IgD-negative memory B cell (primary cell): Measurements from ENCODE around the gene MRNIP. TPM values are rescaled to one million over a fixed set of nuclear protein-coding genes. Genes with fewer than 3 reads are reported as not detected.
A peak's percentile ranks its signal among the peaks of the same experiment; 100 is the strongest.

Source experiments
- H3K27ac Mint-ChIP-seq, 3 donors: one replicate each; pipeline ENCODE4 v1.8.0; 2020 to 2022; ENCODE audit warnings: mild to moderate bottlenecking in 3 of 3, mixed read lengths in 3 of 3, moderate library complexity in 1 of 3
- H3K27me3 Mint-ChIP-seq: one replicate; pipeline ENCODE4 v1.8.0; 2021; ENCODE audit warnings: mixed read lengths
- H3K36me3 Mint-ChIP-seq: one replicate; pipeline ENCODE4 v1.8.0; 2020; ENCODE audit warnings: mild to moderate bottlenecking, mixed read lengths
- H3K4me1 Mint-ChIP-seq, 3 donors: one replicate each; pipeline ENCODE4 v1.8.0; 2020 to 2022; ENCODE audit warnings: mixed read lengths in 3 of 3, mild to moderate bottlenecking in 1 of 3
- H3K4me3 Mint-ChIP-seq, 4 donors: one replicate each; pipeline ENCODE4 v1.8.0; 2020 to 2022; ENCODE audit warnings: mild to moderate bottlenecking in 4 of 4, mixed read lengths in 4 of 4, moderate library complexity in 3 of 4
- H3K9me3 Mint-ChIP-seq, 3 donors: one replicate each; pipeline ENCODE4 v1.8.0; 2020 to 2021; ENCODE audit warnings: mixed read lengths in 3 of 3, mild to moderate bottlenecking in 1 of 3
- polyA plus RNA-seq: library from polyadenylated mRNA; unstranded; fragments of 300-500 nt; fragmentation: Illumina TruSeq; gene quantifications from one replicate; pipeline ENCODE4 v1.2.3, GENCODE V29; 2021

The MRNIP gene
- polyA plus RNA-seq, 1 donor from 2014 or later: 26.2 TPM

DNA sequence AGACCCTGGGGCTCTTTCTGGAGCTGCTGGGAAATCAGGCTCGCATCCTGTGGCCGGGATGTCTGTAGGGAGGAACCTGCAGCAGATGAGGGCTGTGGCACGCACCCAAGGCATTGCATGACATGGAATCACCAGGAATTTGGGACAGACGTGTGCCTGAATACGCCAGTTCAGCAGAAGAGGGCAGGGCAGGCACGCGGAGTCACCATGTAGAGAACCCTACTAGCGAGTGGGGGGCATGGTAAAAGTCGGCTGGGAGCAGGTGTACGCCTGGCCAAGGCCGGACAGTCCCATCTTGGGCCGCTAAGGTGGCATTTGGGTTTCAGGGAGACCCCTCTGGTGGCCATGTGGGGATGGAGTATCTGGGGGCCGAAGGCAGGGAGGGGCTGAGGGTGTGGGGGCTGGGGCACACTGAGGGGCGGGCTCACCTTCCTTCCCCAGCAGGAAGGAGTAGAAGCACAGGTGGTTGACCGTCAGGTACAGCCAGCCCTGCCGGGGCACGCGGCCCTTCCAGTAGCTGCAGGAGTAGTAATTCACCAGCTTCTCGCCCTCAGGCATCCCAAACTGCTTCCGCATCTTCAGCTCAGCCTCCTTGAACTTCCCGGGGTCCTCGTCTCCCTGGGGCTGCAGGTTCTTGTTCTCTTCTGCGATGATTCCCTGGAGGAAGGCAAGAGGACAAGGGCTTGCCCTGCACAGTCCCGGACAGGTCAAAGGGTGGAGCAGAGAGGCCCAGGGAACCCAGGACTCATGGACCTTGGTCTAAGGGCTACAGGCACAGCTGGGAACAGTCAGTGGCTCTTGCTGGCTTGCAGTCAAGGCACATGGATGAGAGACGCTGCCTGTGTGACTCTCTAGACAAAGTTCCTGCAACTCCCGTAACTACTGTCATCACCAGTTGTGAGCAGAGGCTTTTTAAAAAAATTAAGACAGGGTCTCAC lies 35.6 kb upstream of the MRNIP start:
- H3K36me3 Mint-ChIP-seq: peaks cover 5% of the 10 kb centered on the region
- no peak overlapping the region for H3K4me3 Mint-ChIP-seq
- H3K4me1 Mint-ChIP-seq: no peaks in the 10 kb centered on the region
- H3K27me3 Mint-ChIP-seq: no peaks in the 10 kb centered on the region
- H3K9me3 Mint-ChIP-seq: no peaks in the 10 kb centered on the region
- H3K27ac Mint-ChIP-seq: peak overlapping the region in 1 of 3 donors; percentile 74

DNA sequence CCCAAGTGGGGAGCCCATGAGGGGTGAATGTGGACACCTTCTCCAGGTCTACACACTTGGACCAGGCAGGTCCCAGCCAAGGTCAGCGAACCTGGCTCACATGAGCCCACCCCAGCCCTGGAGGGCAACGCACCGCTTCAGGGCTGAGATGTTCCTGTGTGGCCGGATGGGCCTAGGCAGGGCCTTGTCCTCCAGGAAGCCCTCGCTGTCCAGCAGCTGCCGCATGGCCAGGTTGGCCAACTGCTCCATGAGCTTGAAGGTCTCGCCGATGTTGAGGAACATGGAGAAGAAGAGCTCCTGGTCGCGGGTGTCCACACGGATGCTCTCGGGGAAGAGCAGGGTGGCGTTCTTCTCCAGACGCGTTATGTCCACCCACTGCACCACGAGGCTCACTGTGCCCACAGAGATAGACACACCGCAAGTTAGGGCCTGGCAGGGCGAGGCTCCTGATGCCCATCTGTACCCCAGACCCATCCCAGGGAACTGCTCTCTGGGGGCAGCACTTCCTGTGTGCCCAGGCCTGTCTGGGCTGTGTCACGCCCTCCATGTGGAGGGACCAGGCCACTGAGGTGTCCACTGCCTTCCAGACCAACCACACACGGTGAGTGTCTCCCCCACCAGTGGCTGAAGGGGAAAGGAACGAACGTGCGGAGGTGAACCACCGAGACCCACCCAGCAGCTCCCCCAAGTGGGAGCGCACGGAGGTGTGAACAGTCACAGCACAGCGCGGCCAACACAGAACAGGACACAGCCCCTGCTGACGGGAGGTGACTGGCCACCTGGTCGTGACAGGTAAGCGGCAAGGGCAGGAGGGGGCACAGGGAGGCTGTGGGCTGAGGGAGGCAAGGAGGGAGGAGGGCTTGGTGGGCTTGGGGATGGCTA lies 34.7 kb upstream of the MRNIP start:
- H3K27me3 Mint-ChIP-seq: no peaks in the 10 kb centered on the region
- H3K27ac Mint-ChIP-seq: peak overlapping the region in 1 of 3 donors; percentile 74
- H3K4me1 Mint-ChIP-seq: no peaks in the 10 kb centered on the region
- H3K9me3 Mint-ChIP-seq: no peaks in the 10 kb centered on the region
- peaks cover 5% of the 10 kb centered on the region for H3K36me3 Mint-ChIP-seq
- no peak overlapping the region for H3K4me3 Mint-ChIP-seq

- Mint-ChIP-seq H3K9me3 (no peaks in the 10 kb centered on the region), H3K4me1 (no peaks in the 10 kb centered on the region), H3K27ac (no peak overlapping the region), H3K36me3 (peaks cover 5% of the 10 kb centered on the region), H3K4me3 (no peak overlapping the region), H3K27me3 (no peaks in the 10 kb centered on the region)
These were observed 33.6 kb upstream of the MRNIP start for GRCh38 chr5:179892255-179892654.

- Mint-ChIP-seq H3K9me3 (no peaks in the 10 kb centered on the region), H3K36me3 (peaks cover 9% of the 10 kb centered on the region)
These were observed 32.4 kb upstream of the MRNIP start for GRCh38 chr5:179890751-179891682.

GRCh38 chr5:179889885-179890284 lies 31.3 kb upstream of the MRNIP start:
- Mint-ChIP-seq H3K4me3 (no peak overlapping the region), H3K9me3 (no peaks in the 10 kb centered on the region), H3K36me3 (peaks cover 12% of the 10 kb centered on the region), H3K27ac (no peak overlapping the region), H3K4me1 (no peaks in the 10 kb centered on the region), H3K27me3 (no peaks in the 10 kb centered on the region)

More at GRCh38 chr5:179890751-179891682, 32.4 kb upstream of the MRNIP start:
- H3K4me3 Mint-ChIP-seq: no peak overlapping the region
- no peaks in the 10 kb centered on the region for H3K27me3 Mint-ChIP-seq
- no peak overlapping the region for H3K27ac Mint-ChIP-seq
- no peaks in the 10 kb centered on the region for H3K4me1 Mint-ChIP-seq

GRCh38 chr5:179887802-179888201 lies 29.2 kb upstream of the MRNIP start:
- H3K36me3 Mint-ChIP-seq: peaks cover 25% of the 10 kb centered on the region
- no peak overlapping the region for H3K27ac Mint-ChIP-seq
- no peaks in the 10 kb centered on the region for H3K27me3 Mint-ChIP-seq

GRCh38 chr5:179887095-179887494 lies 28.5 kb upstream of the MRNIP start:
- H3K27ac Mint-ChIP-seq: no peak overlapping the region
- peaks cover 0 to 6% (median 3%) of the 10 kb centered on the region in 3 donors for H3K9me3 Mint-ChIP-seq
- H3K4me1 Mint-ChIP-seq: no peaks in the 10 kb centered on the region
- no peak overlapping the region for H3K4me3 Mint-ChIP-seq
- peaks cover 25% of the 10 kb centered on the region for H3K36me3 Mint-ChIP-seq
- H3K27me3 Mint-ChIP-seq: no peaks in the 10 kb centered on the region

More at GRCh38 chr5:179887802-179888201, 29.2 kb upstream of the MRNIP start:
- Mint-ChIP-seq H3K4me3 (no peak overlapping the region), H3K4me1 (no peaks in the 10 kb centered on the region), H3K9me3 (peaks cover 0 to 6% (median 3%) of the 10 kb centered on the region in 3 donors)

DNA sequence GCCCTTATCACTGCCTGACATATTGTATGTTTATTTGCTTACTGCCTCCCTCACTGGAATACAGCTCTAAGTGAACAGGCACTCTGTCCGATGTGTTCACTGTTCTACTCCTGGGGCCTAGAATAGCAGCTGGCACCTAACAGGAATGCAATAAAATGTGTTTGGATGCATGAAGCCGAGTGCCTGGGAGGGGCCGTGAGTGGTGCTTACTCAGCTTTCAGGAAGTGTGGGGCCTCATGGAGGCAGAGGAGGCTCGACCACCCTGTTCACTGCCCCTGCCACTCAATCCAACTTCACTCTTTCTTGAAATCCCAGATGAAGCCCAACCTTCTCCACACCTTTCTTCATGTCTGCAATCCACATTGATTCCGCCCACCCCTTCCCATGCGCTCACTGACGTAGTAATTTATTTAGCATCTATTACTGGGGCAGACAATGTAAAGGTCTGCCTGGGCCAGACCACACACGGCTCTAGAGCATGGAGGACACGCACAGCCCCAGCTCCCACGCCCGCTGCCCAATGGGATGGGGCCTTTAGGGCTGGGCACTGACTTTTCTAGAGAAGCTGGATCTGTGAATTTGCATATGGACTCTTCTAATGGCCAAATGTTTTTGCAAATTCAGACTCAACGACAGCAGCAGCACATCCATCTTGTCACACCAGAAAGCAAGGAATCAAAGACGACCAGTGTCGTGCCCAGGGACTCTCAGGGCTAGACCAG lies 27.7 kb upstream of the MRNIP start:
- no peak overlapping the region for H3K4me3 Mint-ChIP-seq
- H3K27ac Mint-ChIP-seq: no peak overlapping the region
- peaks cover 26% of the 10 kb centered on the region for H3K36me3 Mint-ChIP-seq

GRCh38 chr5:179885491-179886090 lies 27.0 kb upstream of the MRNIP start:
- Mint-ChIP-seq H3K27ac (no peak overlapping the region), H3K4me3 (peak overlapping the region in 1 of 4 donors; percentile 79), H3K9me3 (peaks cover 0 to 6% (median 3%) of the 10 kb centered on the region in 3 donors), H3K36me3 (peaks cover 26% of the 10 kb centered on the region), H3K27me3 (no peaks in the 10 kb centered on the region), H3K4me1 (no peaks in the 10 kb centered on the region)

More for the DNA sequence above, 27.7 kb upstream of the MRNIP start:
- Mint-ChIP-seq H3K27me3 (no peaks in the 10 kb centered on the region), H3K9me3 (peaks cover 0 to 6% (median 3%) of the 10 kb centered on the region in 3 donors), H3K4me1 (no peaks in the 10 kb centered on the region)

DNA sequence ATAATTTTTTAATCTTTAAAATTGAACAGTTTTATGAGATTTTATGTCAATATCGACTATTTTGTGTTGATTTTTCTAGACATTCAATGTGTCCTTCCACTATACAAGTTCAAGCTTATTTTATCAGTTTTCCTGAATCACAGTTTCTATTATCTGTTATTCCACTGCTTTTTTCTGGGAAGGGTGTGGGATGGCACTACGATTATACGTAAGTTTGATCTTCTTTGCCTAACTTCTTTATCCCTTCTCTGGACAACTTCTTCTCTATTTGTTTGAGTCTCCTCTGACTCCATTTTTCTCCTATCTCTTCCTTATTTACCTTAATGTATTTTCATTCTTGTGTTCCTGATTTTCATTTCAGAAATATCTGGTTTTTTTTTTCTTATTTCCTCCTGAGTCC lies 24.5 kb upstream of the MRNIP start:
- peak overlapping the region in 1 of 3 donors; percentile 33 for H3K27ac Mint-ChIP-seq
- no peak overlapping the region for H3K4me3 Mint-ChIP-seq
- no peaks in the 10 kb centered on the region for H3K4me1 Mint-ChIP-seq
- H3K9me3 Mint-ChIP-seq: peaks cover 0 to 6% (median 3%) of the 10 kb centered on the region in 3 donors
- H3K36me3 Mint-ChIP-seq: peaks cover 26% of the 10 kb centered on the region
- H3K27me3 Mint-ChIP-seq: no peaks in the 10 kb centered on the region

DNA sequence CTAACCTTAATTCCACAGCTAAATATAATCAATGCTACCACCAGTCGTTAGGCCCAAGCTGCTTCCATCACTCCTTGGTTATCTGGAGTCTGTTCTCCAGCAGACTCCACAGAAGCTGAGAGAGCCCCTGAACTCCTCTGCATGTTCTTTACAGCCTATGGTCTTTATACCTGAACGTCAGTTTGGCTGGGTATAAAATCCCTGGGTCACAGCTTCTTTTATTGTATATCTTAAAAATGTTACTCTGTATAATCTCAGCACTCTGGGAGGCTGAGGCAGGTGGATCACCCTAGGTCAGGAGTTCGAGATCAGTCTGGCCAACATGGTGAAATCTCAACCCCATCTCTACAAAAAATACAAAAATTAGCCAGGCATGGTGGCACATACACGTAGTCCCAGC lies 23.7 kb upstream of the MRNIP start:
- no peak overlapping the region for H3K27ac Mint-ChIP-seq
- H3K4me3 Mint-ChIP-seq: no peak overlapping the region
- no peaks in the 10 kb centered on the region for H3K27me3 Mint-ChIP-seq
- peaks cover 26% of the 10 kb centered on the region for H3K36me3 Mint-ChIP-seq
- peaks cover 0 to 6% (median 3%) of the 10 kb centered on the region in 3 donors for H3K9me3 Mint-ChIP-seq
- peaks cover 0 to 1% (median 0%) of the 10 kb centered on the region in 3 donors for H3K4me1 Mint-ChIP-seq

- Mint-ChIP-seq H3K36me3 (peaks cover 21% of the 10 kb centered on the region), H3K4me1 (peaks cover 0 to 1% (median 0%) of the 10 kb centered on the region in 3 donors), H3K4me3 (no peak overlapping the region), H3K9me3 (peaks cover 0 to 6% (median 3%) of the 10 kb centered on the region in 3 donors), H3K27ac (no peak overlapping the region), H3K27me3 (no peaks in the 10 kb centered on the region)
These were observed 22.4 kb upstream of the MRNIP start for GRCh38 chr5:179880848-179881590.
